GM15510 (cell line): ENCODE measurements around the gene INF2.

ENCODE experiments used
- POLR2A ChIP-seq: IDR thresholded peaks from 3 replicates; pipeline ENCODE4 v1.6.1; 2011; ENCODE audit warnings: borderline replicate concordance; ENCODE audit not compliant: insufficient read length; ENCODE audit errors: extremely low read depth

INF2 gene

GRCh38 chr14:104749111-104749649 lies 59.8 kb downstream of the INF2 start:
- TF ChIP-seq POLR2A, result no peak

GRCh38 chr14:104750056-104750752 lies 60.8 kb downstream of the INF2 start:
- no peak for TF ChIP-seq POLR2A

DNA sequence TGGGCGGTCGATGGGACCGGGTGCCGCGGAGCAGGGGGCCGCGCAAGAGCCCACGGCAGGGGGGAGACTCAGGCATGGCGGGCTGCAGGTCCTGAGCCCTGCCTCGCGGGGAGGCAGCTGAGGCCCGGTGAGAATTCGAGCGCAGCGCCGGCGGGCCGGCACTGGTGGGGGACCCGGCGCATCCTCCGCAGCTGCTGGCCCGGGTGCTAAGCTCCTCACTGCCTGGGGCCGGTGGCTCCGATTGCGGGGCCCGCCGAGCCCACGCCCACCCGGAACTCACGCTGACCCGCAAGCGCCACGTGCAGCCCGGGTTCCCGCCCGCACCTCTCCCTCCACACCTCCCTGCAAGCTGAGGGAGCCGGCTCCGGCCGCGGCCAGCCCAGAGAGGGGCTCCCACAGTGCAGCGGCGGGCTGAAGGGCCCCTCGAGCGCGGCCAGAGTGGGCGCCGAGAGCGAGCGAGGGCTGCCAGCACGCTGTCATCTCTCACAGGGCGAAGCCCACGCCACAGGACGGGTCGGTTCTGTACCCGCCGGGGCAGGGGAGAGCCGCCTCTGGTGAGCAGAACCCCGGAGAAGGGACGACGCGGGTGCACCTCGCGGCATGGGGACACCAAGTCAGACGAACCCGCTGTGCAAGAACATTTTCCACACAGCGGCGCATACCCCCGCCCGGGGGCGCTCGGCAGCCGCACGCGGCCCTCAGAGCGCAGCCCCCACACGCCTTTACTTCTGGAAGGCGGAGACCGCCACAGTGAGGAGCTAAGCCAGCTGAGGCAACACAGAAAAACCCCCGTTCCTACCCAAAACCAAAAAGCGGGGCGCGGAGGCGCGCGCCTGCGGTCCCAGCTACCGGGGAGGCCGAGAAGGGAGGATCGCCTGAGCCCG lies 62.4 kb downstream of the INF2 start:
- no peak for TF ChIP-seq POLR2A

DNA sequence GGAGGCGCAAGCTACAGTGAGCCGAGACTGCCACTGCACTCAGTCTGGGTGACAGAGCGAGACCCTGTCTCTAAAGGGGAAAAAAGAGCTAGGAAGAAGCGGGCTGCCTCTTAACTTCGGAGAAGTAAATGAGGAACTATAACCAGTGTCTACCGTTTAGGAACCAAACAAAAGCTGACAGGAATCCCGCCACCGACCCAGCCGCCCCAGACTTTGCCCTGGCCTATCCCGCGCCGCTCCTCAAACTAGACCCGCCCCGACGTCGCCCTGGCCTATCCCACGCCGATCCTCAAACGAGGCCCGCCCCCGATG lies 63.0 kb downstream of the INF2 start:
- peak; percentile 48 for TF ChIP-seq POLR2A

GRCh38 chr14:104752735-104753527 lies 63.5 kb downstream of the INF2 start, which contains the start of gene SIVA1:
SIVA1 (plus strand) TSS chr14:104753147; CDS start chr14:104753202, 55 bp downstream.
- TF ChIP-seq POLR2A, result peak; percentile 80

- TF ChIP-seq POLR2A, result no peak
These were observed 64.3 kb downstream of the INF2 start for GRCh38 chr14:104753528-104754212.

DNA sequence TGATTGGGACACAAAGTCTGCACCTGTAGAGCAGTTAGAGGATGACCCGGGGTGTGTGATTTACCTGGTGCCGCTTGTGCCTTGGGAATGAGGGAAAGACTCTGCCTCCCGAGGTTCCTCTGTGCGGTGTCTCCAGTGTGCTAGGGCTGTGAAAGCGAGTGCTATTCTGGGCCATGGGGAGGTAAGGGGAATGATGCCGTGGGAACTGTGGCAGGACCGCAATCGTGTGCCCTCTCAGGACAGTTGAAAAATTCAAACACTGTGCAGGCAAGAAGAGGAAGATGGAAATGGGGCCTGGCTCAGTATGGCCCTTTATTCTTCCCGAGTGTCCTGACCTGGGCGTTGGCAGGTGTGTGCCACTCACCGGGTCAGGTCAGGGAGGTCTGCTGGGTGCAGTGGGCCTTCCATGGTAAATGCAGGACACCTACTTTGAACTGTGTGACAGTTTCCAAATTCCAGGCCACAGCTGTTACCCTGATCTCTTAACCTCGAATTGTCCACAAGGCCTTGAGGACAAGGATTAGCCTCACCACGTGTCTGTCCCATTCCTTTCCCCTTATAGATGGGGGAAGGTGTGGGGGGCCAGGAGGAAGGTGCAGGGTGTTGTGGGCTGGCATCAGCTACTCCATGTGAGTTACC lies 64.9 kb downstream of the INF2 start:
- TF ChIP-seq POLR2A, result no peak

GRCh38 chr14:104755621-104756020 lies 66.2 kb downstream of the INF2 start:
- TF ChIP-seq POLR2A, result no peak

GRCh38 chr14:104756477-104757237 lies 67.2 kb downstream of the INF2 start:
- no peak for TF ChIP-seq POLR2A

GRCh38 chr14:104757238-104757585 lies 67.8 kb downstream of the INF2 start:
- no peak for TF ChIP-seq POLR2A

DNA sequence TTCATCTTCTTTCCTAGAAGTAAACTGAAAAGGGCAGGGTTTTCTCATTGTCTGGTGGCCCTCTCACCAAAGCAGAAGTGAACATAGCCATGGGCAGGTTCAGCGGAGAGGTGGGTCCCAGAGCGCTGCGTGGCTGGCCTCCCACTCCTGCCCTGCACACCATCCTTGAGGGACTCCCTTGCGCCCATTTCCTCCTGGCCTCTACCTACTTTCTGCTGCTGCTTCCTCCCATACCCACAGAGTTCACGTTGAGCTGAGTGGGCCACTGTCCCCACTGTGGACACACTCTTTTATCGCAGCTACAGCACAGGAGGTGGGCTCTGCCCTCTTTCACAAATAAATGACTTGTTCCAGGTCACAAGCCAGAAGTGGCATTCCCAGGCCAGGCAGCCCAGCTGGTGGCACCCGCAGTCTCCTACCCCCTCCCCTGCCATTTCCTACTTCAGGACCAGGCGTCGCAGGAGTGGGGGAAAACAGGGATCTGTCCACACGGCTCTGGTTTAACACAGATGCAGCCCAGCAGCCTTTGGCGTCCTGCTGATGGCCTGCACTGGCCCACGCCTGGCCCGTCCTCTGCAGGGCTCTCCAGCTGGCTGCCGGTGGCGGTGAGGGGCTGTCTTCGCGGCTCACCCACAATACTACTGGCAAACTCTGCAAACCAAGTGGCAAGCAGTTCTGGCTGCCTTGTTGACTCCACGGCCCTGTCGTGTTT lies 68.4 kb downstream of the INF2 start:
- TF ChIP-seq POLR2A, result no peak
